ENCODE results near the gene CFAP161. TPM values are rescaled to one million over a fixed set of nuclear protein-coding genes. Genes with fewer than 3 reads are reported as not detected.

The CFAP161 gene
- polyA plus RNA-seq: under 1 TPM; 0.02 to 0.18 TPM

DNA sequence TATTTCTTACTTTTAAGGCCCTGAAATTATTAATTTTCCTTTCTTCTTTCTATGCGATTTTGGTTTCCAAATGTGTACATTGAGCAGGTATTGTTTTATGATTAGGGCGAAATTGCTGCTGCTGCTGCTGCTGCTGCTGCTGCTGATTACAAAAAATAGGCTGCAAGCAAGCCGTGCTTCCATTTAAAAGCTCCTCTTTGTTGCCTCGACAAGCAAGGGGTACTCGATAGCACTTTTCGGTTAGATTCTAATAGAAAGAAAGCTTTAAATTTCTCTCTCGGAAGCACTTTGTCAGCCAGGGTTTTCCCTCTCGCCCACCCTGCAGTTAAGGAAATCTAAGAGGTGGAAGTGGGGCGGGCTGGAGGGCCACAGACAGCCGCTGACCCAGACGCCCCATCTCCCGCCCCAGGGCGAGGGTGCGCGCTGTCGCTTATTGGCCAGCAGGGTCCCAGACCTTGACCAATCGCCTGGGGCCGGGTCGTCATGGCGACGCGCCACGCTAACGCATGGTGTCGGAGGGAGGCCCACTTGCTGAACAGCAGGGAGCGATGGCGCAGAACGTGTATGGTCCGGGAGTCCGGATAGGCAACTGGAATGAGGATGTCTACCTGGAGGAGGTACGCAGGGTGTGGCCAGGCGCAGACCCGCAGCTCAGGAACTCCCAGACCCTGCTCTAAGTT is at the start of gene CFAP161:
TSS of gene CFAP161 (plus strand) at position 489 of the 680 bp plus-strand sequence. CDS start at position 549, 60 bp downstream.
- 5 to 11% methylated on average over 33 of the region's 33 CpGs for WGBS, 2 donors
- Histone ChIP-seq H3K4me1 (ENCODE audit: control insufficient read depth in 2 of 2, insufficient read depth in 2 of 2, low read length in 1 of 2) (peaks cover 0 to 3% of the 10 kb centered on the region in 2 donors), H3K27me3 (ENCODE audit: control insufficient read depth in 1 of 2, insufficient read depth in 2 of 2, low read length in 2 of 2) (no peaks in the 10 kb centered on the region), H3K36me3 (ENCODE audit: control insufficient read depth in 2 of 2, insufficient read depth in 2 of 2, low read length in 1 of 2) (no peaks in the 10 kb centered on the region), H3K27ac (ENCODE audit: low read depth in 2 of 2, low read length in 1 of 2) (no peak within 1 kb of the TSS), H3K9me3 (ENCODE audit: control insufficient read depth in 2 of 2, insufficient read depth in 1 of 2, low read depth in 1 of 2, low read length in 1 of 2) (no peaks in the 10 kb centered on the region), H3K4me3 (ENCODE audit: low read depth in 1 of 2, low read length in 2 of 2) (peak within 1 kb of the TSS; percentile 17 to 31)

DNA sequence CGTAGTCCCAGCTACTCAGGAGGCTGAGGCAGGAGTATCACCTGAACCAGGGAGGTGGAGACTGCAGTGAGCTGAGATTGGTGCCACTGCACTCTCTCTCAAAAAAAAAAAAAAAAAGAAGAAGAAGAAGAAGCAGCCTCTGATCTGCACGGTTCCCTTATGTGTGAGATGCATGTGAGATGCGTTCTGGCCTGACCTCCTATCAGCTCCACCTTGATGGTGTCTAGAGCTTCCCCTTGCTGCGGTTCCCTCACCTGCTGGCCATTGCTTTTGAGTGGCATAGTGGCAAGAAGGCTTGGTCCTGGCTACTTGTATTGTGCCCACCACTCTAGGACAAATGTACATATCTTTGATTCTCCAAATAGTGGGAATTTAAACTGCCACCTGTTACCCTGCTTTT is 49.4 kb upstream of the CFAP161 start:
- no peak overlapping the region for H3K27ac ChIP-seq (ENCODE audit: low read depth in 2 of 2, low read length in 1 of 2)
- H3K9me3 ChIP-seq (ENCODE audit: control insufficient read depth in 2 of 2, insufficient read depth in 1 of 2, low read depth in 1 of 2, low read length in 1 of 2): no peaks in the 10 kb centered on the region
- H3K27me3 ChIP-seq (ENCODE audit: control insufficient read depth in 1 of 2, insufficient read depth in 2 of 2, low read length in 2 of 2): no peaks in the 10 kb centered on the region
- 84 to 86% methylated on average over 4 of the region's 4 CpGs for whole genome bisulfite sequencing, 2 donors
- no peak overlapping the region for H3K4me3 ChIP-seq (ENCODE audit: low read depth in 1 of 2, low read length in 2 of 2)
- no peaks in the 10 kb centered on the region for H3K4me1 ChIP-seq (ENCODE audit: control insufficient read depth in 2 of 2, insufficient read depth in 2 of 2, low read length in 1 of 2)
- H3K36me3 ChIP-seq (ENCODE audit: control insufficient read depth in 2 of 2, insufficient read depth in 2 of 2, low read length in 1 of 2): no peaks in the 10 kb centered on the region

- H3K4me3 ChIP-seq (ENCODE audit: low read depth in 1 of 2, low read length in 2 of 2): no peak overlapping the region
- no peaks in the 10 kb centered on the region for H3K36me3 ChIP-seq (ENCODE audit: control insufficient read depth in 2 of 2, insufficient read depth in 2 of 2, low read length in 1 of 2)
- no peaks in the 10 kb centered on the region for H3K4me1 ChIP-seq (ENCODE audit: control insufficient read depth in 2 of 2, insufficient read depth in 2 of 2, low read length in 1 of 2)
- no peaks in the 10 kb centered on the region for H3K9me3 ChIP-seq (ENCODE audit: control insufficient read depth in 2 of 2, insufficient read depth in 1 of 2, low read depth in 1 of 2, low read length in 1 of 2)
- H3K27me3 ChIP-seq (ENCODE audit: control insufficient read depth in 1 of 2, insufficient read depth in 2 of 2, low read length in 2 of 2): no peaks in the 10 kb centered on the region
- 68 to 70% methylated on average over 2 of the region's 2 CpGs for WGBS, 2 donors
- no peak overlapping the region for H3K27ac ChIP-seq (ENCODE audit: low read depth in 2 of 2, low read length in 1 of 2)
These were observed 48.9 kb upstream of the CFAP161 start for GRCh38 chr15:81085213-81085612.

DNA sequence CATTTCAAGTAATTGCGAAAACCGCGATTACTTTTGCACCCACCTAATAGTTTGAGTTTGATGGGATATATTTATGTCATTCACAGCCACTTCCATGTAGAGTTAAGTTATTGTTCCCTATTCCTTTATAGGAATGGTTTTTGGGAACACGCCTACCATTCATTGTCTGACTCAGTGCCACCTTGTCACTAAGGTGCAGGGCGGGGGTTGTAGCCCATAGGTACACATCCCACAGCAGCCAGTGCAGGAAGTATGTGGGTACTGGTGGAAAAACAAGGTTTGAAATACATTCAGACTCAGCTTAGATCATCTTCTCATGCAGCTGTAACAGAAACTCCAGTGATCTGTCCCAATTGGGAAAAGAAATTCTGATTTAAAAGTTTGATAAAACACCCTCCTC is 48.2 kb upstream of the CFAP161 start:
- WGBS, 2 donors: 84% methylated on average over 5 of the region's 5 CpGs
- no peak overlapping the region for H3K27ac ChIP-seq (ENCODE audit: low read depth in 2 of 2, low read length in 1 of 2)

DNA sequence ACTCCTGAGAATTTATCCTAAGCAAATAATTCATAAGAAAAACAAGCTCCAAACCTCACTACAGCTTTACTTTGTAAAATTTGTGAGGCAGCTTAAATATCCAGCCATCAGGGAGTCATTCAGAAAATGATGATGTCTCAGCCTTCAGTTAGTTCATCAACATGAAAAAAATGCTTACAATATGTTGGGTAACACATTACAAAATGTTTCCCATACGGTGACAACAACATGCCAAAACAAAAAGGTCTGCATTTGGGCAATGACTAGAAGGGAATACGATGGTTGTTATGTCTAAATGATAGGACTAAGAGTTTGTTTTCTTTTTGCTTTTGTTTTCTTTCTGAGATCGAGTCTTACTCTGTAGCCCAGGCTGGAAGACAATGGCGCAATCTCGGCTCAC is 47.0 kb upstream of the CFAP161 start:
- H3K27me3 ChIP-seq (ENCODE audit: control insufficient read depth in 1 of 2, insufficient read depth in 2 of 2, low read length in 2 of 2): no peaks in the 10 kb centered on the region
- no peak overlapping the region for H3K27ac ChIP-seq (ENCODE audit: low read depth in 2 of 2, low read length in 1 of 2)
- H3K4me3 ChIP-seq (ENCODE audit: low read depth in 1 of 2, low read length in 2 of 2): no peak overlapping the region
- H3K36me3 ChIP-seq (ENCODE audit: control insufficient read depth in 2 of 2, insufficient read depth in 2 of 2, low read length in 1 of 2): no peaks in the 10 kb centered on the region
- H3K9me3 ChIP-seq (ENCODE audit: control insufficient read depth in 2 of 2, insufficient read depth in 1 of 2, low read depth in 1 of 2, low read length in 1 of 2): no peaks in the 10 kb centered on the region
- 73 to 75% methylated on average over 5 of the region's 5 CpGs for WGBS, 2 donors
- no peaks in the 10 kb centered on the region for H3K4me1 ChIP-seq (ENCODE audit: control insufficient read depth in 2 of 2, insufficient read depth in 2 of 2, low read length in 1 of 2)

More for the DNA sequence above, 48.2 kb upstream of the CFAP161 start:
- Histone ChIP-seq H3K9me3 (ENCODE audit: control insufficient read depth in 2 of 2, insufficient read depth in 1 of 2, low read depth in 1 of 2, low read length in 1 of 2) (no peaks in the 10 kb centered on the region), H3K36me3 (ENCODE audit: control insufficient read depth in 2 of 2, insufficient read depth in 2 of 2, low read length in 1 of 2) (no peaks in the 10 kb centered on the region), H3K4me3 (ENCODE audit: low read depth in 1 of 2, low read length in 2 of 2) (no peak overlapping the region), H3K4me1 (ENCODE audit: control insufficient read depth in 2 of 2, insufficient read depth in 2 of 2, low read length in 1 of 2) (no peaks in the 10 kb centered on the region), H3K27me3 (ENCODE audit: control insufficient read depth in 1 of 2, insufficient read depth in 2 of 2, low read length in 2 of 2) (no peaks in the 10 kb centered on the region)

DNA sequence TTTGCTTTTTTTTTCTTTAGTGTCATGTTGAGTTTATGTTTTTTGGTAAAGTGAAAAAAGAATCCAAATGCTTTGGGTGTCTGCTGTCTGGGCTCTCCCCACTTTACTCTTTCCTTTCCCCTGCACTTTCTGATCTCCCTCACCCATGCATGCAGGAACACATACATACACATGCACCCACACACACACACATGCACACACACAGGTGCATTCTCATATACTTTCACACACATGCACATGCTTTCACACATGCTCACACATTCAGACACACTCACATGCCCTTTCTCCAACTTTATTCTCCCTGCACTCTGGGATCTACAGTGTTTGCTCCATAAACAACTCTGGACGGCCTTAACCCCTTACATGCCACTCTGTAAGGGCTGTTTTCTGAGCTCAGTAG is 46.4 kb upstream of the CFAP161 start:
- WGBS, 2 donors: 43 to 47% methylated on average over 1 of the region's 1 CpG
- no peak overlapping the region for H3K27ac ChIP-seq (ENCODE audit: low read depth in 2 of 2, low read length in 1 of 2)

DNA sequence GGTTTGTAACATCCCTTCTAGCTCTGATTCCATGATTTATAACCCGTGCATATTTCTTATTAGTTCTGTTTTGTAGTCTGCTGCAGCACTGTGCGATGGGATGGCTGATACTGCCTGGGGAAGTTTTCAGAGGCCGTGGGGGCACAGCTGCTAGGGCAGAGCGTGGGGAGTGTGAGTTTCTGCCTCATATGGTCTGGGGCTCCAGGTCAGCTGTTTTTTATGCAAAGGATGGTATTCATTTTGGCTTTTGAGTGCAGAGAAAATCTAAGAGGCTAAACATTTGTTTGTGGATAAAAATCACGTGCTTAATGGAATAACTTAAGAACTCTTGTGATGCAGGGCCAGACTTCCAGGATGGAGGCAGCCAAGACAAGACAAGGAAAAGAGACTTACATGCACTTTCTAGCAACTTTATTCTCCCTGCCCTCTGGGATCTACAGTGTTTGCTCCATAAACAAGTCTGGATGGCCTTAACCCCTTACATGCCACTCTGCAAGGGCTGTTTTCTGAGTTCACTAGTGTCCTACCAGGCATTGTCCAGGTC is 45.5 kb upstream of the CFAP161 start:
- no peak overlapping the region for H3K4me3 ChIP-seq (ENCODE audit: low read depth in 1 of 2, low read length in 2 of 2)
- 64 to 78% methylated on average over 5 of the region's 5 CpGs for WGBS, 2 donors
- no peaks in the 10 kb centered on the region for H3K27me3 ChIP-seq (ENCODE audit: control insufficient read depth in 1 of 2, insufficient read depth in 2 of 2, low read length in 2 of 2)
- no peaks in the 10 kb centered on the region for H3K36me3 ChIP-seq (ENCODE audit: control insufficient read depth in 2 of 2, insufficient read depth in 2 of 2, low read length in 1 of 2)
- no peaks in the 10 kb centered on the region for H3K9me3 ChIP-seq (ENCODE audit: control insufficient read depth in 2 of 2, insufficient read depth in 1 of 2, low read depth in 1 of 2, low read length in 1 of 2)
- H3K4me1 ChIP-seq (ENCODE audit: control insufficient read depth in 2 of 2, insufficient read depth in 2 of 2, low read length in 1 of 2): no peaks in the 10 kb centered on the region
- no peak overlapping the region for H3K27ac ChIP-seq (ENCODE audit: low read depth in 2 of 2, low read length in 1 of 2)

More for the DNA sequence above, 46.4 kb upstream of the CFAP161 start:
- no peaks in the 10 kb centered on the region for H3K4me1 ChIP-seq (ENCODE audit: control insufficient read depth in 2 of 2, insufficient read depth in 2 of 2, low read length in 1 of 2)
- H3K36me3 ChIP-seq (ENCODE audit: control insufficient read depth in 2 of 2, insufficient read depth in 2 of 2, low read length in 1 of 2): no peaks in the 10 kb centered on the region
- no peaks in the 10 kb centered on the region for H3K9me3 ChIP-seq (ENCODE audit: control insufficient read depth in 2 of 2, insufficient read depth in 1 of 2, low read depth in 1 of 2, low read length in 1 of 2)
- no peaks in the 10 kb centered on the region for H3K27me3 ChIP-seq (ENCODE audit: control insufficient read depth in 1 of 2, insufficient read depth in 2 of 2, low read length in 2 of 2)
- no peak overlapping the region for H3K4me3 ChIP-seq (ENCODE audit: low read depth in 1 of 2, low read length in 2 of 2)

- Histone ChIP-seq H3K36me3 (ENCODE audit: control insufficient read depth in 2 of 2, insufficient read depth in 2 of 2, low read length in 1 of 2) (no peaks in the 10 kb centered on the region), H3K27me3 (ENCODE audit: control insufficient read depth in 1 of 2, insufficient read depth in 2 of 2, low read length in 2 of 2) (no peaks in the 10 kb centered on the region), H3K27ac (ENCODE audit: low read depth in 2 of 2, low read length in 1 of 2) (no peak overlapping the region), H3K9me3 (ENCODE audit: control insufficient read depth in 2 of 2, insufficient read depth in 1 of 2, low read depth in 1 of 2, low read length in 1 of 2) (no peaks in the 10 kb centered on the region), H3K4me3 (ENCODE audit: low read depth in 1 of 2, low read length in 2 of 2) (no peak overlapping the region), H3K4me1 (ENCODE audit: control insufficient read depth in 2 of 2, insufficient read depth in 2 of 2, low read length in 1 of 2) (no peaks in the 10 kb centered on the region)
- WGBS, 2 donors: 58 to 59% methylated on average over 13 of the region's 13 CpGs
These were observed 42.0 kb upstream of the CFAP161 start for GRCh38 chr15:81091889-81092558.

DNA sequence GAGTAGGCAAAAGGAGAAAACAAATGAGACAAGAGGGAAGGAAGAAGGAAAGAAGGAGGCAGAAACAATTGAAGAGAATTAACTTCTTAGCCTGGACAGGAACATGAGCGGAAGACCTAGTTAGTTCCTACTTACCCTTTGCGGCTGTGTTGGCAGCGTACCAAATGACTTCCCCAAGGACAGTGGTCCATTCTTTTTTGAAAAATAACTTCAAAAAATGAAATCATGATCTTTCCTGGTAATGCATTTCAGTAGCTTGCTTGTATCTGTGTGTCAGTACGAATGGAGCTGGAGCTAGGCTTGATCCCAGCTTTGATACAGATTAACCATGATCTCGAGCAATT is 41.5 kb upstream of the CFAP161 start:
- no peaks in the 10 kb centered on the region for H3K9me3 ChIP-seq (ENCODE audit: control insufficient read depth in 2 of 2, insufficient read depth in 1 of 2, low read depth in 1 of 2, low read length in 1 of 2)
- WGBS, 2 donors: 56 to 63% methylated on average over 5 of the region's 5 CpGs
- H3K4me3 ChIP-seq (ENCODE audit: low read depth in 1 of 2, low read length in 2 of 2): no peak overlapping the region
- H3K36me3 ChIP-seq (ENCODE audit: control insufficient read depth in 2 of 2, insufficient read depth in 2 of 2, low read length in 1 of 2): no peaks in the 10 kb centered on the region
- H3K4me1 ChIP-seq (ENCODE audit: control insufficient read depth in 2 of 2, insufficient read depth in 2 of 2, low read length in 1 of 2): no peaks in the 10 kb centered on the region
- no peaks in the 10 kb centered on the region for H3K27me3 ChIP-seq (ENCODE audit: control insufficient read depth in 1 of 2, insufficient read depth in 2 of 2, low read length in 2 of 2)
- H3K27ac ChIP-seq (ENCODE audit: low read depth in 2 of 2, low read length in 1 of 2): no peak overlapping the region

GRCh38 chr15:81093961-81094360 is 40.1 kb upstream of the CFAP161 start:
- Histone ChIP-seq H3K9me3 (ENCODE audit: control insufficient read depth in 2 of 2, insufficient read depth in 1 of 2, low read depth in 1 of 2, low read length in 1 of 2) (no peaks in the 10 kb centered on the region), H3K4me3 (ENCODE audit: low read depth in 1 of 2, low read length in 2 of 2) (no peak overlapping the region), H3K4me1 (ENCODE audit: control insufficient read depth in 2 of 2, insufficient read depth in 2 of 2, low read length in 1 of 2) (no peaks in the 10 kb centered on the region), H3K36me3 (ENCODE audit: control insufficient read depth in 2 of 2, insufficient read depth in 2 of 2, low read length in 1 of 2) (no peaks in the 10 kb centered on the region), H3K27ac (ENCODE audit: low read depth in 2 of 2, low read length in 1 of 2) (no peak overlapping the region), H3K27me3 (ENCODE audit: control insufficient read depth in 1 of 2, insufficient read depth in 2 of 2, low read length in 2 of 2) (no peaks in the 10 kb centered on the region)
- WGBS, 2 donors: 95 to 97% methylated on average over 5 of the region's 5 CpGs
